ENCODE data around the gene KIFC3. TPM values are rescaled to one million over a fixed set of nuclear protein-coding genes. Genes with fewer than 3 reads are reported as not detected.

Gene KIFC3
- total and polyA plus RNA-seq, 2 of the 13 experiments (the other 11 are each of a cell fraction or from before 2014, with no cell fraction given) = 42.1 to 45.3 TPM

DNA sequence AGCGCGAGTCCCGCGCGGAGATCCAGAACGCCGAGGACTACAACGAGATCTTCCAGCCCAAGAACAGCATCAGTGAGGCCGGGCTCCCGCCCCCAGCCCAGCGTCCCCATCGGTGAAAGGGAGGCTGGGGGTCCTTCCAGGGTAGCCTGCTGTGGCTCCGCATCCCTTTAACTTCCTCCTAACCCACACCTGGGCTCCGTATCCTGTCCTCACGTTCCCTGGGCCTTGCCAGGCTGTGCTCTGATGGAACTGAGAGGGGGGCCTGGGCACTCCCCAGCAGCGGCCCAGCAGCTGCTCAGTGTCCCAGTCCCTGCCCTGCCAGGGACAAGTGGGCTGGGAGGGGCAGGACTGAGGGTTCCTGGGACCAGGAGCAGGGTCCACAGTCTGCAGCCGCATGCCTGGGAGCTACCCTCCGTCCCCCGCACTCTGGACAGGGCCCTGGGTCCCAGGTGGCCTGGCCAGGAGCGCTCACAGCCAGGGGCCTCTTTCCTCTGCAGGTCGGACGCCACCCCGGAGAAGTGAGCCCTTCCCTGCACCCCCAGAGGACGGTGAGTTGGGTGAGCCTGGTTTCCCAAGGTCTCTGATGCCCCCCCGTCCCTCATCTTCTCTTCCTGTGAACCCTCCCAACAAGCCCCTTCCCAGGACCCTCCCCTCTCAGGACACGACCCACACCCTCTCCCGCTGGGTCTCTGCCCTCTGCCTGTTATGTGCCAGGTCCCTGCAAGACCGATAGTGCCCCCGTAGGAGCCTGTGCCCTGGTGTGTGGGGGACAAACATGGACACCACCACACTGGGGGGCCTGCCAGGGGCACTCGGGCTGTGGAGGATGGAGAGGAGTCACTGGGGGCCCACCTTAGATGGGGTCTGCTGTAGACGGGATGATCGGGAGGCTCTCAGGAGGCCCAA is 48.6 kb downstream of the KIFC3 start:
- in situ Hi-C loops (cut with HindIII; ENCODE audit: extremely low pct_ligation_motif_present, low pct_unique_long_range_greater_than_20kb) (no loop called here), intact Hi-C loops (cut with micrococcal nuclease; ENCODE audit: unreplicated experiment) (no loop called here)
- TF ChIP-seq ZBTB1 (CRISPR knock-in tag; IDR thresholded peaks at IDR 0.05; ENCODE audit: borderline replicate concordance) (no peak), ZNF776 (CRISPR knock-in tag; IDR thresholded peaks at IDR 0.05) (no peak), TOE1 (CRISPR knock-in tag; IDR thresholded peaks at IDR 0.05) (no peak), ZBTB43 (CRISPR knock-in tag; conservative IDR thresholded peaks at IDR 0.05) (no peak), AGO2 (optimal IDR thresholded peaks at IDR 0.05; ENCODE audit: low read depth, low read length) (peak; percentile 49)
- Histone ChIP-seq H3K27ac (ENCODE audit: extremely low read length, insufficient read depth, low read length) (no peak overlapping the region), H3K79me2 (ENCODE audit: insufficient read depth, low read length) (no peaks in the 10 kb centered on the region), H3K4me2 (ENCODE audit: low read depth, low read length) (no peak overlapping the region), H3K4me1 (ENCODE audit: insufficient read depth, low read length) (no peaks in the 10 kb centered on the region), H4K20me1 (ENCODE audit: insufficient read depth, low read length) (no peaks in the 10 kb centered on the region), H3K36me3 (replicated peaks in 1 of 2; ENCODE audit: control insufficient read depth in 1 of 2, insufficient read depth in 2 of 2, low read length in 2 of 2) (peaks cover 28 to 32% of the 10 kb centered on the region in 2 experiments; a peak in 4 of 5 replicates), H3K9ac (ENCODE audit: insufficient read depth, low read depth, low read length) (no peak overlapping the region), H2AFZ (ENCODE audit: low read length) (no peak overlapping the region), H3K27me3 (ENCODE audit: control insufficient read depth in 1 of 2, insufficient read depth in 2 of 2, low read length in 2 of 2) (no peaks in the 10 kb centered on the region), H3K4me3 (replicated peaks in 1 of 3; ENCODE audit: insufficient read depth in 1 of 3, low read depth in 2 of 3, low read length in 3 of 3) (no peak overlapping the region), H3K9me3 (ENCODE audit: low read length) (no peaks in the 10 kb centered on the region)
- no TSS peak for BruUV-seq (replicated peaks)
- ChIA-PET CTCF (ENCODE audit: low intra/inter-chr PET ratio, low total read pairs) (no interaction called here), POLR2A (no interaction called here)
- ATAC-seq = no peak
- WGBS (ENCODE audit: low lambda C conversion rate) = 94% methylated on average over 32 of the region's 32 CpGs
- FAIRE-seq = no peak
- DNase-seq (ENCODE audit: low spot score) = no peak

Data from HepG2 (cell line).